GM12874 (cell line): ENCODE data around the gene HDAC9.

ENCODE experiments used
- CTCF ChIP-seq: IDR thresholded peaks from 2 replicates; pipeline ENCODE4 v1.5.1; 2011; ENCODE audit warnings: low read depth, mild to moderate bottlenecking, control low read depth, low read length, moderate library complexity; ENCODE audit not compliant: insufficient read depth

HDAC9 gene

DNA sequence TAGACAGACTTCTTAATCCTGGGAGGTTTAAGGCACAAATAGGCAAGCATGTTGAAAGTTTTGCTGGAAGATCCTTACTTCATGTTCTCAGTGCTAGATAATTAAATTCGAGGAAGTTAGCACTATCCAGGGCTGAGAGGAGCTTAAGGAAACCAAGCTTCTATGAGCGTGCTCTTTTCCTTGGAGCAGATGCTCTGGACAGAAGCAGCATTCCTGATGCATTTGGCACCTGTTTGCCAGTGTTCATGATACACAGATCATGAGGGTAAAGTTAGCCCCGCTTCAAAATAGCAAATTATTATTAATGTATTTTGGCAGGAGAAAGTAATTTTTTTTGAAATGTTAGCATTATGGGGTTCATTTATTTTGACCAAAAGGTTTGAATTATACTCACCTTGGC lies 9.4 kb downstream of the HDAC9 start:
- TF ChIP-seq CTCF, result no peak

GRCh38 chr7:18505870-18506460 lies 10.4 kb downstream of the HDAC9 start:
- no peak for TF ChIP-seq CTCF

- no peak for TF ChIP-seq CTCF
Measured at GRCh38 chr7:18508443-18509427, 13.2 kb downstream of the HDAC9 start.

DNA sequence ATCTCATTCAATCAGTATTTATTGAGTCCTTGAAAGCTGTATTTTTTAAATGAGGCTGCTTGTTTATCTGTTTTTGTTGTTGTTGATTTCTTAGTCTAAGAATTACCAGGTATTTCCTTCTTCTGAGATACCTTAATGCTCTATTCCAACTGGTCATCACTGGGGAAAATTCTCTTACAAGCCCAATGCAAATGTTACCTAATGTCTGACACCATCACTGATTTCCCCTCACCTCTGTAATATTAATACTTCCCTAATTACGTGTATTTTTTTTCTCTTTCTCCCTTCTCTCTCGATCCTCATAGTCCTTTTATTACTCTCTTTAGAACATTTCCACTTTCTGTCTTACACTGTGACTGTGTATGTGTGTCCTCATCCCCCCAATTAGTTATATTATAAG lies 13.9 kb downstream of the HDAC9 start:
- no peak for TF ChIP-seq CTCF

GRCh38 chr7:18511351-18512140 lies 16.0 kb downstream of the HDAC9 start:
- TF ChIP-seq CTCF, result no peak

GRCh38 chr7:18513343-18513742 lies 17.8 kb downstream of the HDAC9 start:
- no peak for TF ChIP-seq CTCF

DNA sequence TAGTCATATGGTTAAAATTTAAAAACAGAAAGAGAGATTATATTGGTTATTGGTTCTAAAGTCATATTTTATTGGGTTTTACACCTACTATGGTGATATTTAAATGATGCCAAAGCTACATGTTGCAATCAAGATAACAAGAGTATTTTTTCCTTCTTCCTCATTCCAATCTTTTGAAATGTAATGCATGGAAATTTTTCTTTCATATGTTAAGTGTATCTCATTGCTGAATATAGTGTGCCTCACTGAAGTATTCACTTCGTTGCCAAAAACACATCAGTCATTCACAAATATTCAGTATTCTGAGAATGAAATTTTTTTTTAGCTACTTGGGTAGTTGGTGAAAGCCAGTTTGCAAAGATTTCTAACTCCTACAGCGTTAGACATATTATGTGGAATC lies 19.5 kb downstream of the HDAC9 start:
- no peak for TF ChIP-seq CTCF
